Measurements from ENCODE around the gene IFT43.
A peak's percentile ranks its signal among the peaks of the same experiment; 100 is the strongest.

The IFT43 gene

DNA sequence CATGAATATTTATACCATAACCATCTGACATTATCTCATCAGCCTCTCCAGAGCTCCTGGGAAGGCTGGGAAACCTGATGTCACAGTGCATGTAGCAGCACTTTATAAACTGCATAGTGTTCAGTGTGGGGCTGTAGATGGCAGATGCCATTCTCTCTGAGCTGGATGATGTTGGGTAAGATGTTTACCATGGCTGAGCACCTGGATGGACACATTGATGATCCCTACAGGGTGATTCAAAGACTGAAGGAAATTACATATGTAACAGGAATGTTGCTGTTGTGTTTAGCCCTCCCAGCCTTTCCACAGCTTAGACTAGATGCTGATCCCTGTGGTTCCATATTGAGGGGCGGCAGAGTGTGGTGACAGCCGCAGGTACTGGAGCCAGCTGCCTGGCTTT is 37.4 kb downstream of the IFT43 start:
- no peak for DNase-seq

DNA sequence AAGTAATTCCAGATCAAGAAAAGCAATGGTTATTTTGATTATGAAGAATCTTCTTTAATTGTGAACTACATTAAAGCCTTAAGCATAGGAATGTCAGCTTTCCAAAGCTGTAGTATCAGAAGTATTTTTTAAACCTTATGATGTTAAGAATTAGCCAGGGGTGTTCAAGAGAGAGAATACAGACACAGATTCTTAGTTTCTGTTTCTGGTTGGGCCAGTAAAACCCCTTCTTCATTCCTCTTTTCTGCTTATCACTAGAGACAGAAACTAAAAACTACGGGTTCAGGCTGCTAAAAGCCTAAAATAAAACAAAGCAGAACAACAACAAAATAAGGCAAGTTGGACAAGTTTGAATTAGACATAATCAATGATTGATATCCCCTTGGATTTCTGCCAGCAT is 38.2 kb downstream of the IFT43 start:
- no peak for DNase-seq

- DNase-seq, result no peak
Measured at GRCh38 chr14:76024211-76024907, 38.8 kb downstream of the IFT43 start.

DNA sequence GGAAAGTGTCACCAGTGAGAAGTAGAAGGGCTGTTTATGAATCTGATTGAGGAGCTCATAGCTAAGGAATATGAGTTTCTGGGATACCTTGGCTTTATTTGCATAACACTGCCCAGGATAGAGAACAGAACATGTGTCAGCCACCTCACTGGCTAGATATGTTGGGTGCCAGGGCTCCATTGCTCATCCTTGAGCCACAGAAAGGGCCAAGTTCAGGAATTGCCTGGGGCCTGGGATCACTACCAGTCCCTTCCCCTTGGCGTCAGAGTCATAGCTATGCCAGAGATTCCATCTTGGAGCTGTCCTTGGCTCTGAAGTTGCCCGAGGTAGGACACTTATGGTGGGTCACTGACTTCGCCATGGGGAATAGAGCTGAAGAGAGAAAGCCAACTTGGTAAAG is 49.0 kb downstream of the IFT43 start:
- DNase-seq, result no peak

- DNase-seq, result no peak
Measured at GRCh38 chr14:76040704-76041103, 55.1 kb downstream of the IFT43 start.

DNA sequence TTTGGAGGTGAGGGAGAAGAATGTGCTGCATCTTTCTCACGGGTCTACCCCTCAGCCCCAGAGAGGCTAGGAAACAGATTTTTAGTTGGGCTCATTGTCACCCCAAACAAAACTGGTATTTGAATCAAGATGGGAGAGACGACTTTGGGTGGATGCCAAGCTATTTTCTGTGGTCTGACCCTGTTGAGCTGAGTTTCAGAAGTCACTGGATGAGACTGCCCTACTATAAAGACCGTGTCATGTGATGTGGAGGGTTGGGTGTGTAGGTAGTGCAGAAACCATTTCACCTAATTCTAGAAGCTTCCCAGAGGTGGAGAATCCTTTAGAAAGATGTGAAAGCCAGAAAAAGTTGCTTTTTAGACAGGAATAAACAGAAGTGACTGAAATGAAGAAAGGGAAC is 60.2 kb downstream of the IFT43 start:
- DNase-seq, result no peak

DNA sequence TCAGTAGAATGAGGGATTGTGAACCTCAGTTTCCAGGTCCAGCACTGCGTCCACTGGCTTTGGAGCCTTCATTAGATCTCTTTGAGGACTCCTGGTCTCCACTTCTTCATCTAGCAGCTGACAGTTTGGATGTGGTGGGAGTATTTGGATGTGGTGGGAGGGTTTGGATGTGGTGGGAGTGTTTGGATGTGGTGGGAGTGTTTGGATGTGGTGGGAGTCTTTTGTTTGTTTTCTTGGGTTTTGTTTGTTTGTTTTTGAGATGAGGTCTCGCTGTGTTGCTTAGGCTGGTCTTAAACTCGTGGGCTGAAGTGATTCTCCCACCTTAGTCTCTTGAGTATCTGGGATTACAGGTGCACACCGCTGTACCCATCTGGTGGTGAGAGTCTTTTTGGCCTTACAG is 64.7 kb downstream of the IFT43 start:
- DNase-seq, result no peak

DNA sequence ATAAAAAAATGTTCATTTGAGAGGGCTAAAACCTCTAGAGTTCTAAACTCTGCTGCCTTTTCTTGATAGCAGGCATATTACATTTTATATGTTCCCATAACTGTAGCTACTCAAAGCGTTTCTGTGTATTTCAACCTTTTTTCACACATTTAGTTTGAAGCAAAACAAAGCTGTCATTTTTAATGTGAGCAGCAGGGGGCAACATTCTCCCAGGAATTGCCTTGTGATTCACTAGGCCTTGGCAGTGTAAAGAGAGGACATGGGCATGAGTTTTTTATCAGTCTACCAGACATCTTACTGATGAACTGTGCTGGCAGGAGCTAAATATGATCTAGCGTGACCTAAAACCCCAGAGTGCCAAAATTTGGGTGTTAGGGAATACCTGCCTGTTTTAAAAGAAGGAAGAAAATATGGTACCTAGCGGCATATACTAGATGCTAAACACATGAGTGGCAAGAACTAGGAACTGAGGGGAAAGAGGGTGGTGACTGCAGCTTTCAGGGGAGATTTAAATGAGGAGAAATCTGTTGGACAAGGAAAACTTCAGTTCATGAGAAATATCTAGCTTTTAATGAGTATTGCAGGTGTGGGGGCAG is 65.3 kb downstream of the IFT43 start:
- DNase-seq, result peak; percentile 19

GRCh38 chr14:76051717-76052465 is 66.3 kb downstream of the IFT43 start:
- DNase-seq, result no peak

DNA sequence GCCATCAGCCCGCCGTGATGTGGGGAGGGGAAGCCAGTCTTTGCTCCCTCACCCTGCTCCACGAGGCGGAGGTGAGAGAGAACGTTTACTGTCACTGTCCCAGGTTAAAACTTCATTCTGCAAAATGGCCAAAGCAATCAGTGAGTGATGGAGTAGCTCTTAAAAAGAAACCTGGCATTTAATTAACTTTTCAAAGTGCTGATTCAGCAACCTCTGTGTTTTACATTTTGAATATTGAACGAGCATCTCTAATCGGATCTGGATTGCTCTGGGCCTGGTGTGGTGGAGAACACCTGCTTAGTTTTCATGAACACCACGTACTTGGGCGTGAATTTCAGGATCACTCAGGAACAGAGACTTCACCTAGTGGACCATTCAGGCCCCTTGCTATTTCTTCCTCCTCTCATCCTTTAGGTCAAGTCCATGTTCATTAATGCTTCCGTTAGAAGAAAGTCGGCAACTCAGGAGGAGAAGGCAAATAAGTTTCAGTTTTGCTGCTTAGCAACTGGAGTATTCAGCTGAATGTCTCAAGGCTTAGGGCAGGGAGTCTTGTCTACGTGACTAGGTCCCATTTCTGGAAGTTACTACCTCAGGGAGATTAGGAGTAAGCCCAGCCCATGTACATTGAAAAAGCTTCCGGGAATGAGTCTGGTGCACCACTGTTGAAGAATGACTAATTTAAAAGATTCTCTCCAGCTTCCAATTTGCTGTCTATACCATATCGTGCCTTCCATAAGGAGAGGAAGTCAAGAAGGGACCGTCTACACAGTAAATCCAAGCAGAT is 68.2 kb downstream of the IFT43 start:
- no peak for DNase-seq

DNA sequence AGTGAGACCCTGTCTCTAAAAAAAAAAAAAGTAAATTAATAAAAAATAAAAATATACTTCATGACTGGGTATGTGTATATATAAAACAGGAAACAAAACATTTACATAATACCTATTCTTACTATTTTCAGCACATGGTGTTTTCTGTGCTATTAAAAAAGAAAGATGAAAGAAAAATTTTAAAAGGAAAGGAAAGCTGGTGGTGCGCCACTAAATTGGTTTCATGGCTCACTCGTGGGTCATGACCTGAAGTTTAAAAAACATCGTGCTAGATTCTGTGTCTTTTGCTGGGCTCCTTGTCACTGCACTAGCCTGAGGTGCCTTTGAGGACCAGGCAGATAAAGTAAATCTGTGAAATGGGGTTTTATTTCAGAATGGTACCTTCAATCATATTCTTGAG is 69.8 kb downstream of the IFT43 start:
- no peak for DNase-seq

DNA sequence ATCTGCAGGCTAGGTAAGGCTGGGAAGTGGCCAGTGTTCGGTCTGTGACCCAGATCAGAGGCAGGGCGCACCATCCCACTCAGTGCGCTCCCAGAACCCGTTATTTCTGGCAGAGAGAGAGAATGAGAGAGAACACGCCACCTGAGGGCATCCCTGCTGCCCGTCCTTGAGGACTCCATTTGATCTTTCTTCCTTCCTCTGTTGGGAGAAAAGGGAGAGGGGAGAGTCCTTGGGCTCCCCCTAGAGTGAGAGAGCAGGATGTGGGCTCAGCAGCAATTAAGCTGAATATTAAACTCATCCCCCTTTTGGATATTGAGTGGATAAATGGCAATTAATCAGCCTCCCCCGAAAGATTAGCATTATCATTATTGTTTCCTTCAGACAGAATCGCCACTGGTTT is 70.6 kb downstream of the IFT43 start:
- no peak for DNase-seq

- no peak for DNase-seq
Measured at GRCh38 chr14:76057914-76058313, 72.4 kb downstream of the IFT43 start.

DNA sequence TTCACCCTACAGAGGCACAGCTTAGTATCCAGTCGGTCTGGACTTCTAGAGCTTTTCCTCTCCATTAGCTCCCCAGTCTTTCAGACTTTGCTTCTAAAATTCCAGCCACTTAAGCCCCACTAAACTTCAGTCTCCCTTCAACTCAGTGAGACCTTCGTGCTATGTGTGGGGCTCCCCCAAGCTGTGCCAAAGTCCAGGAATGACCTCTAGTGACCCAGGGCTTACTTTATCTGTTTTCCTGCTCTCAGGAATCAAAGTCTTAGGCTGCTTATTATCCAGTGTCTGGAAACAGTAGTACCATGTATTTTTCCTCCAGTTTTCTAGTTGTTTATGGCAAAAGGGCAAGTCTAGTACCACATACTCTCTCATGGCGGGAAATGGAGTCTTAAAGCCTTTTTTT is 77.8 kb downstream of the IFT43 start:
- no peak for DNase-seq

- no peak for DNase-seq
Measured at GRCh38 chr14:76065519-76065918, 80.0 kb downstream of the IFT43 start.

DNA sequence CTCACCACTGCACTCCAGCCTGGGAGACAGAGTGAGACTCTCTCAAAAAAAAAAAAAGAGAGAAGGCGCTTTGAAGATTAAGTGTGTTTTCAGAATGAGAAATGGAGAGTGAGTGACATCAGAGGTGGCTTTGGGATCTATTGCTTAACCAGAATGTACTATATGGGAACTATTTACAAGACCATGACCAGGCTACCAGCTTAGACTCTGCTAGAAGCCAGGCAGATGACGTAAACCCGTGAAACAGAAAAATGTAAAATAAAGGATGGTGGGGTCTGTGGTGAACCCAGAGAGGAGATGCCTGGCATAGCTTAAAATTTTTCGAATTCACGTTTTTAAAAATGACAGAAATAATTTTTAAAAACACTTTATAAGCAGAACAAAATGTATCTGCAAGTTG is 82.0 kb downstream of the IFT43 start:
- DNase-seq, result no peak

- DNase-seq, result no peak
Measured at GRCh38 chr14:76073717-76074116, 88.2 kb downstream of the IFT43 start.

DNA sequence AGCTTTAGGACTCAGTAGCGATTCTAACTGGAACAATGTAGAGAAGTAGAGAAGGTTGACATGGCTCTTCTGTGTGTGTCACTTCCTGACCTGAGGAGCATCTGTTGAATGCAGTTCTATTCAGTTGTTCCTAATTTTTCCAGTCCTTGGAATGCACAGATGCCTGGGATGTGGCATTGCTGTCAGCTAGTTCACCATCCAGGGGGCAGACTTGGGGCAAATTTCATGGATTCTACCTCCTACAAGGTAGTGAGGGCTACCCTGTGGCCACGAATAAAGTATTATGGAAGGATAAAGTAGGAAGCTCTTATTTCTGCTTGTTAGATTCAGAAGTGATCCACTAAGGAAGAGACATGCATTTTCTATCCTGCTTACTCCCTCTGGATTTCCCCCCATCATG is 91.8 kb downstream of the IFT43 start:
- DNase-seq, result no peak

DNA sequence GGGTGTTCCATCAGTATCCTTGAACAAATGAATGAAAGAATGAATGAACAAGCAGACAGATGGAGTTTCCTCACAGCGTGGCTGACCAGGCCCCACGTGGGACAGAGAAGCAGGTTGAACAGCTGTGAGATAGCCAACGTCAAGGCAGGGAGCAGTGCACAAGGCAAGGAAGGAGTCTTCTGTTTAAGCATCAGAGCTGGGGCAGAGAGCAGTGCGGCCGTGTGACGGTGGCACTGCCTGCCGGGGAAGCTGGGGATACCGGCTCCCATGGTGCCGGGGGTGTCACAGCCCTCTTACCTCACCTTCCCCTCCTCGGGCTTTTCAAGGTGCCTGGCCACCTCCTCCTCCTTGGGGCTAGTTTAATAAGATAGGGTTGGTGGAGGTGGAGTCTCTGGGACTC is 92.9 kb downstream of the IFT43 start:
- no peak for DNase-seq

DNA sequence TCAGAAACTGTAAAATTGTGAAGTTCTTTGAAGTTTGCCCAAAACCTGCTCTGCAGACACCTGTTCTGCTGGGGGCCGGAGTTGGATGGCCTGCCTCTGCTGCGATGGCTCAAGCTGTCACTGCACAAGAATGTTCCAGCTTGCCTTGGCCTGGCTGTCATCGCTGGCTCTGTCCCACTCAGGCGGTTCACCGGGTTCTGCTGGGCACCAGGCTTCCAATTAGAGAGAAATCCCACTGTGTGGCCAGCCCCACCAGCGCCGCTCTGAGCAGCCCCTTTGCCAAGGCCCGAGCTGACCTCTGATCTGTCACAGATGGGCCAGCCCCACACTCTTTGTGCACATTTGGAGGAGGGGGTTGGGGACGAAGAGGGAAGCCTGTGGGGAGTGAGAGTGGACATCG is 94.5 kb downstream of the IFT43 start:
- DNase-seq, result no peak

DNA sequence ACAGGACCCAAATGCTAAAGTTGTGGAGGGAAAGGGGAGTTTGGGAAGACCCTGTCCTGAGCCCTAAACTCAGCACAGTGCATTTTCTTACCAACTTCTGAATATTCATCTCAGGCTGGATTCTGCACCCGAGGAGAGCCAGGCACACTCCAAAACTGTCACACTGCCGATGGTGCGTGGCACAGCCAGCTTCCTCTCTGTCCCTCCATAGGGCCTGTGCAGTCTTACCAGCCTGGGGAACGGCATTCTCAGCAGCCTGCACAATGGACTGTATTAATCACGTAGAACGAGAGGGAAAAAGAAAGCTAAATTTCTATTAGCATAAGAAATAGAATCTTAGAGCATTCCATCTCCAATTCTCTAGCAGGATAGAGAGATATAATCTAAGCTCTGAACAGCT is 94.9 kb downstream of the IFT43 start:
- DNase-seq, result no peak

GRCh38 chr14:76081642-76082041 is 96.1 kb downstream of the IFT43 start:
- DNase-seq, result no peak
